GM19395 (cell line): Measurements from ENCODE around the gene ZNF385A.
"Not testable (repeated sequence)": the region's sequence is repeated elsewhere in the genome, so short reads cannot be mapped to it uniquely, and the experiment has no call there.

Source experiments
- ATAC-seq: cut with Tn5 transposase; IDR thresholded peaks from one replicate; pipeline ENCODE4 v1.9.1; 2021; ENCODE audit warnings: mild to moderate bottlenecking, moderate library complexity; ENCODE audit not compliant: unreplicated experiment

The ZNF385A gene

DNA sequence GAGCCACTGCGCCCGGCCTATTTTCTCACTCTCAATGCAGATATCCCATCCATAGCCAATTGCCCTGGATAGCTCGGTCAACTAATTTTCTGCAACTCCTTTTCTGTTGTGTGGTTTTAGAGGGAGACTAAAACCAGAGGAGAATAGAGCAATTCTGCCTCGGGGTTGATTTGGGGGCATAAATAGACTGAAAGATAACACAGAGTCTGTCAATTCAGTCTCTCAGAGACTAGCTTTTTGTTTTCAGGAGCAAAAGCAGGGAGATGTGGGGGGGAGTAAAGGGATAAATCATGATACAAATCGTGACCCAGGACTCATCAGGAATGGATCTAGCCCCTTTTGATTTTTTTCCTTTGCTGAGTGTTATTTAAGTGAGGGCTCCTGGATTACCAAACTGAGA, 53.1 kb downstream of the ZNF385A start:
- ATAC-seq = no peak

DNA sequence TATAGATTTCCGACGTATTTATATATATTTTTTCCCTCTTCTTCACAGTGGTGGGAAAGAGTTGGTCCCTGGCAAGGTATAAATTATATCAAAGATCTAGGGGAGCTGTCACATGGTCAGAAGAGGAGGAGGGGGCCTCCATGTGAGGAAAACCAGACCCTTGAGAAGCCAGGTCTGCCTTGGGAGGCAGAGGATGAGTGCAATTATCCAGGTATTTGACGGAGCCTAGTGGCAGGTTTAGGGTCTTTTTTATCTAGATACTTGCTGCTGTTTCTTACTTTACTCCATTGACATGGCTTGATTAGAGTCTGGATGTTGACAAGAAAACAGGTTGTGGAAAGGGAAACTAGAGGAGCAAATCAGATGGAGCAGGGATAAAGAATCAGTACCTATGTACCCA, 54.1 kb downstream of the ZNF385A start:
- no peak for ATAC-seq

DNA sequence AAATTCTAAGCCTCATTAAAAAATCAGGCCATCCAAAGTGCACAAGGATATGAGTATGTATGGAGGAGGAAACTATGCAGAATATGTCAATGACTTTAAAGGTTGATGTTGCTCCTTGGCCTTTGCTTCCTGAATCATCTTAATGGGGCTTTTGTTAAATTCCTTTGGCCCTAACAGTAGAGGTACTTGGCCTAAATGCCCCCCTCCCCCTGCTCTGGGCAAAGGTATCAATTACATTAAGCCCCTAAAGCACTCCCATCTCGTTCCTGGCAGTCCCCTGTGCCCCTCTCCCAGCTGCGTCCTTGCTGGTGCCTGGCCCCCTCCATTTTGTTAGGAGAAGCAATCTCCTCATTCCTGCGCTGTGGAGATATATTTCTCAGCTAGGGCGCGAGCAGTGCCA, 54.8 kb downstream of the ZNF385A start:
- no peak for ATAC-seq

DNA sequence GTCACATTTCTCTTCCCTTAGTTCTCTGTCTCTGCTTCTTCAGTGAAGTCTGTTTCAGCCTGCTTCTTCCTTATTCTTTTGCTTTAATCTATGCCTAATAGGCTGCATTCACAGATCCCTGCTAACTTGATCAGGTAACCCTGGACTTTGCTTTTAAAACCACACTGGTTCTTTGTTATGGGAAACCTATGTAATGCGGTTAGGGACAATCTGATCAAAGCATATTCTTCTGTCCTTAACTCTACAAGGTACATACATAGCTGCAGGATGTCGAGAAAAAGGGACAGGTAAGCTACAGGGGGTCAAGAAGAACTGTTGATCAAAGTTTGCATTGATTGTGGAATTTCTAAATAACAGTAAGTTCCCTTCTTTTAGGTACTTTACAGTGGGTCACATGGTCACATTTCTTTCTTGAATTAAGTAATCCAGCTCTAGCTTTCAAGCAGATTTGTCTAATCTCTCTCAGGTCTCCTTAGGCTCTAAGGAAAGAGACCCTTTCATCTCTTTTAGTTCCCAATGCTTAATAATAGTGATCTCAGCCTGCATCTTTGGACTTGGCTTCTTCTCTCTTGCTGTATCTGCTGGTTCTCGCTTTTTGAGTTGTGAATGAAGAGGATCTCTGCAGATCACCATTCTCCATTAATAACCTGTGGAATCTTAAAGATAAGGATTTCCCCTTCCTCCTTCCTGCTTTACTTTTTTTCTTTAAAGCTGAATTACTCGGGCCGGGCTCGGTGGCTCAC, 55.8 kb downstream of the ZNF385A start:
- no peak for ATAC-seq

DNA sequence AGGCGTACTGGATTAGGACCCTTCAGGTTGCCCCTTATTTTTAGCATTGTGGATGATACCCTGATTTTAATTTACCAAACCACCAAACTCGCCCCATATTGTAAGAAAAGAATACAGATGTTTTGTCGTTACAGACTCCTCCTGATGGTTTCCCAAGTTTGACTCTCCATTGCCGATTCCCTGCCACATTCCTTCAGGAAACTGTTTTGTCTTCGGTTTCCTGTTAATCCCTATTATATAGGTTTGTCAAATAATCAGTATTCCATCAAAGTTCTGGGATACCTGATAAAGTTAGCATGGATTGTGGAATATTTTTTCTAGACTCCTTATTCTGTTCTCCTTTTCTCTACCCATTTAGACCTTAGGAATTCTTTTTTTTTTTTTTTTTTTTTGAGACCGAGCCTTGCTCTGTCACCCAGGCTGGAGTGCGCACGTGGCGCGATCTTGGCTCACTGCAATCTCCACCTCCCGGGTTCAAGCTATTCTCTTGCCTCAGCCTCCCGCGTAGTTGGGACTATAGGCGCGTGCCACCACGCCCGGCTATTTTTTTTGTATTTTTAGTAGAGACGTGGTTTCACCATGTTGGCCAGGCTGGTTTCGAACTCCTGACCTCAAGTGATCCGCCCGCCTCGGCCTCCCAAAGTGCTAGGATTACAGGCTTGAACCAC, 59.0 kb downstream of the ZNF385A start:
- not testable (repeated sequence) for ATAC-seq

DNA sequence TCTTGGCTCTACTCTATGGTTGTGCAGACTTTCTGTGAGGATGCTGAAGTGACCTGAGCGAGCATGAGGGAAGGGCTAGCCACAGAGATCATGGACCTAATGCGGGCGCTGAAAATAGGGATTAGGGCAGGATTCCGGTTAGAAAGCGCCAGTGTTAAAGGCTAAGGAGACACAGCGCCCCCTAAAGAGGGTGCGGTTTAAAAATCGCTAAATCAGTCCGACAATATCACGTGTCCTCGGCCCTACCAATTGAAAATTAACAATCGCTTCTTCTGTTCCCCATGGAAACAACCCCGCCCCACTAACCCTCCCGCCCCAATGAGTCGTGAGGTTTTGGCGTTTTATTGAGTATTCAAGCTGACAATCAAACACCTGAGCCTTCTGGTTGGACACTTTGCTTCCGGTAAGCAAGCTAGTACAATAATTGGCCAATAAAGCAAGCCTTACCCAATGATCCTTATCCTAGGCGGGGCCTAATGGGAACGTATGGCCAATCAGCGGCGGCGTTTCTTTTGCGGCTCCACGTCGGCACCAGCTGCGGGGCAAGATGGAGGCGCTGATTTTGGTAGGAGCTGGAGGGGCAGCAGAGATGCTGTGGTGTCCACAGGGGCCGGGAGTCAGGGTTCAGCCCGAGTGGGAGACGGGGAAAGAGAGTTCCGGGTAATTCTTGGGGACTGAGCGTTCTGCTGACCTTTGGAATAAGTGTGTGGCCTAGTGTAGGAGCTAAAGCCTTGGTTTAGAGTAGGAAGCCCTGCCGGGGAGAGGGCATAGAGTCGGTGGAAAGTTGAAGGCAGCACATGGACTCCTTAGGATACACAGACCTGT, 59.7 kb downstream of the ZNF385A start, which contains the start of gene COPZ1:
Gene COPZ1 (plus strand): TSS at position 515 of the 825 bp plus-strand sequence. CDS start 33 bp downstream, at position 548.
- peak; percentile 99 for ATAC-seq

DNA sequence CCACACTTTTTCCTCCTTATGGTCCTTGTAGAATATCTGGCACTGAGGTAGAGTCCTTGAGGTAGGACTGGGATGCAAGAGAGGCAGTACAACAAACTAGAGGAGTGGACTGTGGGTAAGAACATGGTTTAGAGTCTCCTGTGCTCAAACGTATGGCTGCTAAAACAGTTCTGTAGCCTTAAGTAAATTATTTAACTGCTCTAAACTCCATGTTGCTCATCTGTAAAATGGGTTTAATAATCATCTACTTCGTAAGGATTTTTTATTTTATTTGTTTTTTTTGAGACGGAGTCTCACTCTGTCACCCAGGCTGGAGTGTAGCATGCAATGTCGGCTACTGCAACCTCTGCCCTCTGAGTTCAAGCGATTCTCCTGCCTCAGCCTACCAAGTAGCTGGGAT, 63.2 kb downstream of the ZNF385A start:
- no peak for ATAC-seq
